Measurements from ENCODE around the gene CYP27B1.

CYP27B1 gene

GRCh38 chr12:57765698-57766463, 997 bp downstream of the CYP27B1 start:
- Histone ChIP-seq H3K9ac (ENCODE audit: low read length) (no peak overlapping the region), H3F3A (ENCODE audit: insufficient read depth, low read length) (no peaks in the 10 kb centered on the region), H3K27ac (ENCODE audit: low read length) (no peak overlapping the region), H3K4me2 (ENCODE audit: low read depth, low read length) (peak overlapping the region; percentile 90; the same call in 1 of the 2 replicates), H3K4me1 (ENCODE audit: low read length) (peaks cover 8% of the 10 kb centered on the region; the same call in 1 of the 2 replicates), H3K27me3 (replicated peaks; ENCODE audit: insufficient read depth, low read length) (peaks cover 34% of the 10 kb centered on the region), H3K79me2 (ENCODE audit: low read length) (peaks cover 6% of the 10 kb centered on the region), H3K9me2 (replicated peaks; ENCODE audit: insufficient read depth, low read length) (no peaks in the 10 kb centered on the region), H4K20me1 (ENCODE audit: insufficient read depth, low read length) (no peaks in the 10 kb centered on the region), H3K4me3 (ENCODE audit: low read length) (peak overlapping the region; percentile 60; the same call in 1 of the 2 replicates), H2AFZ (ENCODE audit: low read length) (no peak overlapping the region), H3K9me3 (replicated peaks; ENCODE audit: insufficient read depth, low read length) (no peaks in the 10 kb centered on the region), H3K36me3 (replicated peaks; ENCODE audit: insufficient read depth, low read length) (no peaks in the 10 kb centered on the region; the same call in 1 of the 2 replicates)
- no peak for TF ChIP-seq EZH2phosphoT487 (IDR thresholded peaks at IDR 0.05; ENCODE audit: low read length)
- no peak for TF ChIP-seq CTCF (IDR thresholded peaks at IDR 0.05; ENCODE audit: low read length)
- TF ChIP-seq EZH2 (optimal IDR thresholded peaks at IDR 0.05; ENCODE audit: low read depth, low read length) = no peak
- DNase-seq = no peak

GRCh38 chr12:57765003-57765697, 1.7 kb downstream of the CYP27B1 start:
- peak overlapping the region; percentile 60 for H3K4me3 ChIP-seq (ENCODE audit: low read length)
- no peak overlapping the region for H3K27ac ChIP-seq (ENCODE audit: low read length)
- no peaks in the 10 kb centered on the region for H3K9me2 ChIP-seq (replicated peaks; ENCODE audit: insufficient read depth, low read length)
- peaks cover 34% of the 10 kb centered on the region for H3K27me3 ChIP-seq (replicated peaks; ENCODE audit: insufficient read depth, low read length)
- peak; percentile 21 for DNase-seq
- peaks cover 6% of the 10 kb centered on the region; the same call in 1 of the 2 replicates for H3K4me1 ChIP-seq (ENCODE audit: low read length)
- H3K79me2 ChIP-seq (ENCODE audit: low read length) = no peaks in the 10 kb centered on the region
- H3K9ac ChIP-seq (ENCODE audit: low read length) = peak overlapping the region; percentile 34; the same call in 1 of the 2 replicates
- no peaks in the 10 kb centered on the region for H4K20me1 ChIP-seq (ENCODE audit: insufficient read depth, low read length)
- H3F3A ChIP-seq (ENCODE audit: insufficient read depth, low read length) = no peaks in the 10 kb centered on the region
- H3K4me2 ChIP-seq (ENCODE audit: low read depth, low read length) = peak overlapping the region; percentile 90
- no peaks in the 10 kb centered on the region for H3K9me3 ChIP-seq (replicated peaks; ENCODE audit: insufficient read depth, low read length)
- H2AFZ ChIP-seq (ENCODE audit: low read length) = peak overlapping the region; percentile 84
- TF ChIP-seq EZH2 (optimal IDR thresholded peaks at IDR 0.05; ENCODE audit: low read depth, low read length) = no peak
- no peak for TF ChIP-seq EZH2phosphoT487 (IDR thresholded peaks at IDR 0.05; ENCODE audit: low read length)
- peak; percentile 50 for TF ChIP-seq CTCF (IDR thresholded peaks at IDR 0.05; ENCODE audit: low read length)
- H3K36me3 ChIP-seq (replicated peaks; ENCODE audit: insufficient read depth, low read length) = no peaks in the 10 kb centered on the region; the same call in 1 of the 2 replicates

- peaks cover 34% of the 10 kb centered on the region for H3K27me3 ChIP-seq (replicated peaks; ENCODE audit: insufficient read depth, low read length)
- H3K4me1 ChIP-seq (ENCODE audit: low read length) = peaks cover 6% of the 10 kb centered on the region; the same call in 1 of the 2 replicates
- H3K4me2 ChIP-seq (ENCODE audit: low read depth, low read length) = peak overlapping the region; percentile 90
- H3K4me3 ChIP-seq (ENCODE audit: low read length) = peak overlapping the region; percentile 60
- TF ChIP-seq EZH2phosphoT487 (IDR thresholded peaks at IDR 0.05; ENCODE audit: low read length) (no peak), EZH2 (optimal IDR thresholded peaks at IDR 0.05; ENCODE audit: low read depth, low read length) (no peak), CTCF (IDR thresholded peaks at IDR 0.05; ENCODE audit: low read length) (no peak)
- no peaks in the 10 kb centered on the region for H3K36me3 ChIP-seq (replicated peaks; ENCODE audit: insufficient read depth, low read length)
- H2AFZ ChIP-seq (ENCODE audit: low read length) = peak overlapping the region; percentile 84
- no peaks in the 10 kb centered on the region for H4K20me1 ChIP-seq (ENCODE audit: insufficient read depth, low read length)
- H3K9ac ChIP-seq (ENCODE audit: low read length) = peak overlapping the region; percentile 34; the same call in 1 of the 2 replicates
- no peaks in the 10 kb centered on the region for H3K79me2 ChIP-seq (ENCODE audit: low read length)
- no peak overlapping the region for H3K27ac ChIP-seq (ENCODE audit: low read length)
- no peaks in the 10 kb centered on the region for H3K9me3 ChIP-seq (replicated peaks; ENCODE audit: insufficient read depth, low read length)
- H3F3A ChIP-seq (ENCODE audit: insufficient read depth, low read length) = no peaks in the 10 kb centered on the region
- no peaks in the 10 kb centered on the region for H3K9me2 ChIP-seq (replicated peaks; ENCODE audit: insufficient read depth, low read length)
- no peak for DNase-seq
These were observed 2.2 kb downstream of the CYP27B1 start for GRCh38 chr12:57764662-57765002.
